Suprapubic skin (tissue), 4 donors: ENCODE measurements around the gene NDUFS5. TPM values are rescaled to one million over a fixed set of nuclear protein-coding genes. Genes with fewer than 3 reads are reported as not detected.
"Not testable (repeated sequence)": the region's sequence is repeated elsewhere in the genome, so short reads cannot be mapped to it uniquely, and the experiment has no call there.

ENCODE experiments used
- DNase-seq, 2 donors: peaks; one replicate each; pipeline ENCODE4 v3.0.0-alpha.2; 2019; ENCODE audit warnings: low spot score in 2 of 2
- H3K27ac ChIP-seq: fragments of 200-600 bp; sonication (generic); one replicate; pipeline ENCODE4 v1.5.1; 2019
- H3K27me3 ChIP-seq: fragments of 200-600 bp; sonication (generic); one replicate; pipeline ENCODE4 v1.5.1; 2019
- H3K36me3 ChIP-seq: fragments of 200-600 bp; sonication (generic); one replicate; pipeline ENCODE4 v1.5.1; 2019
- H3K4me1 ChIP-seq: fragments of 200-600 bp; sonication (generic); one replicate; pipeline ENCODE4 v1.5.1; 2019
- H3K4me3 ChIP-seq: fragments of 200-600 bp; sonication (generic); one replicate; pipeline ENCODE4 v1.5.1; 2019; ENCODE audit warnings: mild to moderate bottlenecking
- H3K9me3 ChIP-seq: fragments of 200-600 bp; sonication (generic); one replicate; pipeline ENCODE4 v1.5.1; 2019
- CTCF ChIP-seq, 2 donors: fragments of 200-600 bp in 1 of 2; fragments of 450-650 bp in 1 of 2; sonication (generic) in 1 of 2; IDR thresholded peaks; one replicate each; pipeline ENCODE4 v1.5.1; 2016 to 2019; ENCODE audit warnings: antibody characterized with exemption in 2 of 2, mild to moderate bottlenecking in 1 of 2, moderate library complexity in 1 of 2
- EP300 ChIP-seq: sonication (generic); formaldehyde crosslinking; IDR thresholded peaks from one replicate; pipeline ENCODE4 v1.6.1; 2017; ENCODE audit warnings: antibody characterized with exemption
- POLR2A ChIP-seq, 2 donors: fragments of 450-650 bp; IDR thresholded peaks; one replicate each; pipeline ENCODE4 v1.6.1; 2017; ENCODE audit warnings: antibody characterized with exemption in 2 of 2, mild to moderate bottlenecking in 2 of 2, moderate library complexity in 2 of 2
- POLR2AphosphoS5 ChIP-seq, 3 donors: sonication (generic); formaldehyde crosslinking; IDR thresholded peaks; one replicate each; pipeline ENCODE4 v1.6.1; 2017; ENCODE audit warnings: antibody characterized with exemption in 3 of 3
- WGBS: methylation state at CpG from one replicate; pipeline ENCODE4 v1.1.5; 2018; 5-methylcytosine and 5-hydroxymethylcytosine counted together
- total RNA-seq, 4 donors: library from RNA; depleted of rRNA; stranded (reverse); fragments of >200 nt; gene quantifications; one replicate each; pipeline ENCODE4 v1.1.0, GENCODE V29; 2016

Gene NDUFS5
- total RNA-seq, 4 donors from 2014 or later: 314 to 371 (median 352) TPM

GRCh38 chr1:39006287-39006686 lies 19.9 kb upstream of the NDUFS5 start:
- Histone ChIP-seq H3K27ac (no peak overlapping the region), H3K36me3 (peaks cover 91% of the 10 kb centered on the region), H3K4me1 (peaks cover 9% of the 10 kb centered on the region), H3K9me3 (no peaks in the 10 kb centered on the region), H3K4me3 (no peak overlapping the region), H3K27me3 (no peaks in the 10 kb centered on the region)
- 90% methylated on average over 2 of the region's 2 CpGs for WGBS
- no peak for DNase-seq
- TF ChIP-seq POLR2A (IDR thresholded peaks at IDR 0.05): no peak
- TF ChIP-seq POLR2AphosphoS5 (IDR thresholded peaks at IDR 0.05): no peak
- TF ChIP-seq EP300: no peak
- no peak for TF ChIP-seq CTCF (IDR thresholded peaks at IDR 0.05)

GRCh38 chr1:39006726-39007645 lies 19.2 kb upstream of the NDUFS5 start:
- WGBS: 89% methylated on average over 13 of the region's 13 CpGs
- no peak overlapping the region for H3K27ac ChIP-seq
- no peak overlapping the region for H3K4me3 ChIP-seq
- no peaks in the 10 kb centered on the region for H3K27me3 ChIP-seq
- peaks cover 4% of the 10 kb centered on the region for H3K4me1 ChIP-seq
- no peaks in the 10 kb centered on the region for H3K9me3 ChIP-seq
- TF ChIP-seq POLR2A (IDR thresholded peaks at IDR 0.05) (no peak), POLR2AphosphoS5 (IDR thresholded peaks at IDR 0.05) (no peak), EP300 (no peak), CTCF (IDR thresholded peaks at IDR 0.05) (no peak)
- peaks cover 91% of the 10 kb centered on the region for H3K36me3 ChIP-seq
- no peak for DNase-seq

- H3K36me3 ChIP-seq: peaks cover 26% of the 10 kb centered on the region
- H3K4me3 ChIP-seq, H3K9me3 ChIP-seq, H3K4me1 ChIP-seq, H3K27ac ChIP-seq, H3K27me3 ChIP-seq, DNase-seq: not testable (repeated sequence)
- 88% methylated on average over 8 of the region's 8 CpGs for WGBS
These were observed 11.2 kb upstream of the NDUFS5 start for GRCh38 chr1:39014956-39015355.

GRCh38 chr1:39016604-39017171 lies 9.5 kb upstream of the NDUFS5 start:
- H3K4me1 ChIP-seq: no peaks in the 10 kb centered on the region
- 78% methylated on average over 10 of the region's 10 CpGs for WGBS
- no peak overlapping the region for H3K27ac ChIP-seq
- H3K9me3 ChIP-seq: no peaks in the 10 kb centered on the region
- DNase-seq: no peak
- TF ChIP-seq CTCF (IDR thresholded peaks at IDR 0.05): no peak
- TF ChIP-seq EP300: no peak
- no peak for TF ChIP-seq POLR2AphosphoS5 (IDR thresholded peaks at IDR 0.05)
- TF ChIP-seq POLR2A (IDR thresholded peaks at IDR 0.05): no peak
- no peaks in the 10 kb centered on the region for H3K27me3 ChIP-seq
- no peak overlapping the region for H3K4me3 ChIP-seq
- peaks cover 10% of the 10 kb centered on the region for H3K36me3 ChIP-seq

- DNase-seq: no peak
- peaks cover 4% of the 10 kb centered on the region for H3K36me3 ChIP-seq
- 71% methylated on average over 5 of the region's 5 CpGs for WGBS
- no peak overlapping the region for H3K4me3 ChIP-seq
- no peak overlapping the region for H3K27ac ChIP-seq
- H3K4me1 ChIP-seq: no peaks in the 10 kb centered on the region
- H3K9me3 ChIP-seq: no peaks in the 10 kb centered on the region
- no peaks in the 10 kb centered on the region for H3K27me3 ChIP-seq
- TF ChIP-seq POLR2A (IDR thresholded peaks at IDR 0.05): no peak
- no peak for TF ChIP-seq POLR2AphosphoS5 (IDR thresholded peaks at IDR 0.05)
- no peak for TF ChIP-seq CTCF (IDR thresholded peaks at IDR 0.05)
- TF ChIP-seq EP300: no peak
These were observed 8.9 kb upstream of the NDUFS5 start for GRCh38 chr1:39017266-39017665.

GRCh38 chr1:39020494-39020893 lies 5.7 kb upstream of the NDUFS5 start:
- not testable (repeated sequence) for H3K4me1 ChIP-seq, H3K4me3 ChIP-seq, H3K36me3 ChIP-seq, H3K9me3 ChIP-seq, H3K27ac ChIP-seq, DNase-seq, H3K27me3 ChIP-seq
- WGBS: 91% methylated on average over 1 of the region's 1 CpG
